HepG2 (cell line): ENCODE results near the gene EFNA4. TPM values are rescaled to one million over a fixed set of nuclear protein-coding genes. Genes with fewer than 3 reads are reported as not detected.

Experiments
- BCL6 ChIP-seq: IDR thresholded peaks from 2 replicates; pipeline ENCODE4 v1.6.1; 2016; ENCODE audit warnings: missing genetic modification reagents, missing compliant biosample characterization
- EED ChIP-seq: sonication (generic); formaldehyde crosslinking; IDR thresholded peaks from 2 replicates; pipeline ENCODE4 v1.5.0; 2020; ENCODE audit warnings: mild to moderate bottlenecking, missing genetic modification reagents
- GABPB1 ChIP-seq: IDR thresholded peaks from 2 replicates; pipeline ENCODE4 v1.6.1; 2016; ENCODE audit warnings: mild to moderate bottlenecking, missing genetic modification reagents, moderate library complexity, missing compliant biosample characterization
- HDAC1 ChIP-seq: sonication (generic); formaldehyde crosslinking; IDR thresholded peaks from 2 replicates; pipeline ENCODE4 v1.5.1; 2020; ENCODE audit warnings: mild to moderate bottlenecking, missing genetic modification reagents
- HMG20A ChIP-seq: IDR thresholded peaks from 2 replicates; pipeline ENCODE4 v1.6.1; 2016; ENCODE audit warnings: borderline replicate concordance
- KAT8 ChIP-seq: IDR thresholded peaks from 2 replicates; pipeline ENCODE4 v1.6.1; 2016; ENCODE audit warnings: missing genetic modification reagents, missing compliant biosample characterization
- KDM3A ChIP-seq: IDR thresholded peaks from 2 replicates; pipeline ENCODE4 v1.6.1; 2018; ENCODE audit warnings: low read depth, missing compliant biosample characterization
- KDM6A ChIP-seq: IDR thresholded peaks from 2 replicates; pipeline ENCODE4 v1.6.1; 2016; ENCODE audit warnings: low read depth
- MED1 ChIP-seq: sonication (generic); formaldehyde crosslinking; IDR thresholded peaks from 2 replicates; pipeline ENCODE4 v1.4.0; 2020; ENCODE audit warnings: missing genetic modification reagents
- NONO ChIP-seq, 2 experiments: fragments of 450-650 bp in 1 of 2; sonication (generic) in 1 of 2; formaldehyde crosslinking in 1 of 2; IDR thresholded peaks in 1 of 2; conservative IDR thresholded peaks in 1 of 2; 2 replicates each; pipeline versions ENCODE4 v1.6.1 to v1.8.0; 2017 to 2022; ENCODE audit warnings: mild to moderate bottlenecking in 1 of 2, missing genetic modification reagents in 1 of 2, moderate library complexity in 1 of 2
- POGZ ChIP-seq: sonication (generic); formaldehyde crosslinking; IDR thresholded peaks from 2 replicates; pipeline ENCODE4 v1.4.0; 2020; ENCODE audit warnings: mild to moderate bottlenecking, missing genetic modification reagents
- SALL1 ChIP-seq: sonication (generic); formaldehyde crosslinking; IDR thresholded peaks from 2 replicates; pipeline ENCODE4 v1.8.0; 2022; ENCODE audit warnings: mild to moderate bottlenecking, missing genetic modification reagents
- SOX13 ChIP-seq, 3 experiments: fragments of 450-650 bp in 1 of 3; sonication (generic) in 1 of 3; formaldehyde crosslinking in 1 of 3; IDR thresholded peaks in 2 of 3; conservative IDR thresholded peaks in 1 of 3; 2 replicates each; pipeline versions ENCODE4 v1.5.0 to v1.6.1; 2016 to 2020; ENCODE audit warnings: antibody characterized with exemption in 1 of 3, mild to moderate bottlenecking in 1 of 3, missing compliant biosample characterization in 1 of 3, missing genetic modification reagents in 1 of 3, moderate library complexity in 1 of 3
- SOX5 ChIP-seq: IDR thresholded peaks from 2 replicates; pipeline ENCODE4 v1.6.1; 2016; ENCODE audit warnings: borderline replicate concordance
- TEAD3 ChIP-seq: optimal IDR thresholded peaks from 2 replicates; pipeline ENCODE3; 2016; ENCODE audit warnings: borderline replicate concordance
- TGIF2 ChIP-seq: IDR thresholded peaks from 2 replicates; pipeline ENCODE4 v1.6.1; 2016; ENCODE audit warnings: control low read depth, missing compliant biosample characterization
- ZBTB4 ChIP-seq: sonication (generic); formaldehyde crosslinking; IDR thresholded peaks from 2 replicates; pipeline ENCODE4 v1.4.0; 2020; ENCODE audit warnings: missing genetic modification reagents, mild to moderate bottlenecking, borderline replicate concordance
- ZBTB42 ChIP-seq: sonication (generic); formaldehyde crosslinking; IDR thresholded peaks from 2 replicates; pipeline ENCODE4 v1.5.0; 2020; ENCODE audit warnings: mild to moderate bottlenecking, missing genetic modification reagents
- ZFX ChIP-seq: sonication (generic); formaldehyde crosslinking; IDR thresholded peaks from 2 replicates; pipeline ENCODE4 v1.4.0; 2020; ENCODE audit warnings: mild to moderate bottlenecking, low read depth, missing genetic modification reagents, moderate library complexity
- ZIK1 ChIP-seq: sonication (generic); formaldehyde crosslinking; IDR thresholded peaks from 2 replicates; pipeline ENCODE4 v1.5.0; 2020; ENCODE audit warnings: mild to moderate bottlenecking, low read depth, missing genetic modification reagents, borderline replicate concordance
- ZMYM3 ChIP-seq: sonication (generic); formaldehyde crosslinking; IDR thresholded peaks from 2 replicates; pipeline ENCODE4 v1.5.1; 2020; ENCODE audit warnings: mild to moderate bottlenecking, missing genetic modification reagents
- ZNF326 ChIP-seq: sonication (generic); formaldehyde crosslinking; IDR thresholded peaks from 2 replicates; pipeline ENCODE4 v1.4.0; 2020; ENCODE audit warnings: missing genetic modification reagents, borderline replicate concordance
- ZNF329 ChIP-seq: sonication (generic); formaldehyde crosslinking; IDR thresholded peaks from 2 replicates; pipeline ENCODE4 v1.9.0; 2021; ENCODE audit warnings: low read depth, mild to moderate bottlenecking, missing genetic modification reagents
- ZNF33B ChIP-seq: sonication (generic); formaldehyde crosslinking; IDR thresholded peaks from 2 replicates; pipeline ENCODE4 v1.5.1; 2020; ENCODE audit warnings: mild to moderate bottlenecking, missing genetic modification reagents
- ZNF460 ChIP-seq: sonication (generic); formaldehyde crosslinking; IDR thresholded peaks from 2 replicates; pipeline ENCODE4 v1.5.1; 2020; ENCODE audit warnings: missing genetic modification reagents, mild to moderate bottlenecking, borderline replicate concordance
- ZNF788 ChIP-seq: sonication (generic); formaldehyde crosslinking; IDR thresholded peaks from 2 replicates; pipeline ENCODE4 v1.5.0; 2020; ENCODE audit warnings: mild to moderate bottlenecking, missing genetic modification reagents, borderline replicate concordance
- polyA plus RNA-seq, 8 experiments: library from polyadenylated mRNA; depleted of rRNA in 3 of 8; stranded (reverse) in 7 of 8; unstranded in 1 of 8; fragments of >200 nt; fragmentation: Illumina TruSeq in 4 of 8; extraction: Trizol in 4 of 8; gene quantifications; 2 replicates each; pipeline versions ENCODE4 v1.2.1 to v1.2.3, GENCODE V29; 2011 to 2016; ENCODE audit warnings: low read depth in 4 of 8, missing spikeins in 1 of 8, mixed read lengths in 1 of 8; ENCODE audit not compliant: insufficient read depth in 1 of 8
- total RNA-seq, 5 experiments: library from RNA; depleted of rRNA; stranded (reverse); fragments of >200 nt; fragmentation: Illumina TruSeq; extraction: Trizol; gene quantifications; 2 replicates each; pipeline ENCODE4 v1.2.3, GENCODE V29; 2016; ENCODE audit warnings: low read depth in 1 of 5

The EFNA4 gene
- total and polyA plus RNA-seq, 2 of the 13 experiments (the other 11 are each of a cell fraction or from before 2014, with no cell fraction given) = 12.0 to 17.2 TPM

GRCh38 chr1:155091071-155092051, 27.8 kb downstream of the EFNA4 start (continued):
- TF ChIP-seq SOX13 (IDR thresholded peaks at IDR 0.05) (0 out of 2 replicates have a peak, but pooled peaks have one; percentile 10), SOX13 (CRISPR knock-in tag; conservative IDR thresholded peaks at IDR 0.05 in 1 of 2, IDR thresholded peaks at IDR 0.05 in 1 of 2) (peak in 1 of 2 experiments; percentile 62; a peak in 1 of 4 replicates), TGIF2 (CRISPR knock-in tag) (peak; percentile 72; the same call in 1 of the 2 replicates), POGZ (CRISPR knock-in tag) (peak; percentile 30; the same call in 1 of the 2 replicates), EED (CRISPR knock-in tag) (peak; percentile 46), ZMYM3 (CRISPR knock-in tag) (peak; percentile 73; the same call in 1 of the 2 replicates), HDAC1 (peak; percentile 84), SOX5 (CRISPR knock-in tag) (peak; percentile 65; the same call in 1 of the 2 replicates), ZNF326 (no peak), KAT8 (CRISPR knock-in tag) (peak; percentile 79; the same call in 1 of the 2 replicates), TEAD3 (CRISPR knock-in tag) (peak; percentile 58), ZNF33B (CRISPR knock-in tag) (no peak), ZNF460 (CRISPR knock-in tag) (peak; percentile 57; the same call in 1 of the 2 replicates), GABPB1 (peak; percentile 72), SALL1 (CRISPR knock-in tag) (peak; percentile 95), HMG20A (CRISPR knock-in tag) (peak; percentile 75), MED1 (CRISPR knock-in tag) (peak; percentile 86), KDM3A (CRISPR knock-in tag) (peak; percentile 87), ZBTB4 (CRISPR knock-in tag) (0 out of 2 replicates have a peak, but pooled peaks have one; percentile 37), BCL6 (CRISPR knock-in tag) (peak; percentile 62), ZNF788 (CRISPR knock-in tag) (peak; percentile 62; the same call in 1 of the 2 replicates), ZFX (CRISPR knock-in tag) (peak; percentile 40; the same call in 1 of the 2 replicates), ZIK1 (CRISPR knock-in tag) (no peak; the same call in 1 of the 2 replicates), KDM6A (CRISPR knock-in tag) (peak; percentile 78), NONO (IDR thresholded peaks at IDR 0.05) (no peak), NONO (CRISPR knock-in tag; conservative IDR thresholded peaks at IDR 0.05) (peak; percentile 78; the same call in 1 of the 2 replicates), ZBTB42 (peak; percentile 63; the same call in 1 of the 2 replicates), ZNF329 (CRISPR knock-in tag) (peak; percentile 84; the same call in 1 of the 2 replicates)
